Measurements from ENCODE around the gene PCDH9. TPM values are rescaled to one million over a fixed set of nuclear protein-coding genes. Genes with fewer than 3 reads are reported as not detected.

PCDH9 gene
- total and polyA plus RNA-seq, 10 of the 15 experiments (the other 5 are each of a cell fraction or from before 2014, with no cell fraction given), result 0.02 to 2.3 (median 0.05) TPM; not detected in 1

- CTCF ChIA-PET, result interaction anchor here (0.6 kb wide), 1 partner anchor 877 kb away, joined by 3 read pairs; no protein-coding TSS in a partner anchor
- whole genome bisulfite sequencing (ENCODE audit: insufficient coverage, insufficient replicate concordance, low lambda C conversion rate, missing lambda C conversion rate), result 45% methylated on average over 5 of the region's 5 CpGs
Observed at GRCh38 chr13:66562054-66562453, 668.1 kb downstream of the PCDH9 start.

More at GRCh38 chr13:66562054-66562453, 668.1 kb downstream of the PCDH9 start:
- no peak overlapping the region for H3K4me3 ChIP-seq
- H3K36me3 ChIP-seq (ENCODE audit: control insufficient read depth in 2 of 2, insufficient read depth in 2 of 2, low read length in 1 of 2), result no peaks in the 10 kb centered on the region
- ChIA-PET POLR2A (no interaction called here), RAD21 (ENCODE audit: unreplicated experiment) (no interaction called here), SMC1A (ENCODE audit: uncharacterized antibody, unreplicated experiment) (no interaction called here)
- no peak overlapping the region for H2AFZ ChIP-seq (ENCODE audit: control insufficient read depth, low read depth, low read length)
- no peaks in the 10 kb centered on the region for H3K4me1 ChIP-seq (ENCODE audit: control insufficient read depth, insufficient read depth, low read length)
- in situ Hi-C loops (cut with MboI) (no loop called here), intact Hi-C loops (cut with micrococcal nuclease; ENCODE audit: unreplicated experiment) (no loop called here)
- no peak for FAIRE-seq
- H3K4me2 ChIP-seq (ENCODE audit: control insufficient read depth, insufficient read depth), result no peak overlapping the region
- no TSS peak for BruUV-seq (replicated peaks)
- no peak for ATAC-seq
- H4K20me1 ChIP-seq (ENCODE audit: control insufficient read depth, insufficient read depth), result no peaks in the 10 kb centered on the region
- H3K27ac ChIP-seq (ENCODE audit: control insufficient read depth, insufficient read depth), result no peak overlapping the region
- no peaks in the 10 kb centered on the region for H3K27me3 ChIP-seq (replicated peaks in 1 of 2; ENCODE audit: control insufficient read depth in 2 of 2, insufficient read depth in 2 of 2, low read length in 1 of 2)
- TF ChIP-seq RUNX3 (IDR thresholded peaks at IDR 0.05; ENCODE audit: low read length) (no peak), SIN3A (IDR thresholded peaks at IDR 0.05; ENCODE audit: low read depth, low read length) (no peak), NFYB (IDR thresholded peaks at IDR 0.05; ENCODE audit: insufficient read depth, low read depth, low read length) (no peak), USF1 (IDR thresholded peaks at IDR 0.05; ENCODE audit: borderline replicate concordance, extremely low read length, insufficient read depth, low read depth, low read length) (no peak), NBN (IDR thresholded peaks at IDR 0.05) (no peak), MTA3 (IDR thresholded peaks at IDR 0.05; ENCODE audit: borderline replicate concordance, low read length) (no peak), IRF5 (IDR thresholded peaks at IDR 0.05; ENCODE audit: borderline replicate concordance) (no peak)
- DNase-seq (ENCODE audit: low read depth, low spot score), result no peak
- no peaks in the 10 kb centered on the region for H3K9me3 ChIP-seq (replicated peaks; ENCODE audit: control insufficient read depth, insufficient read depth, low read length)
- H3K79me2 ChIP-seq (ENCODE audit: control insufficient read depth, insufficient read depth, low read length), result no peaks in the 10 kb centered on the region
- H3K9ac ChIP-seq (ENCODE audit: control insufficient read depth, insufficient read depth, low read length), result no peak overlapping the region
